Upper lobe of right lung (tissue), 1 donor: ENCODE results near the gene EYS. TPM values are rescaled to one million over a fixed set of nuclear protein-coding genes. Genes with fewer than 3 reads are reported as not detected.

Experiments
- ATAC-seq: fragments of 200-7000 bp; cut with Tn5 transposase; one replicate; pipeline ENCODE4 v1.9.1; 2020; ENCODE audit warnings: mild to moderate bottlenecking, moderate library complexity
- DNase-seq: peaks from one replicate; pipeline ENCODE4 v3.0.0-alpha.2; 2020
- H3K27ac ChIP-seq: fragments of 200-600 bp; one replicate; pipeline ENCODE4 v1.8.0; 2022
- H3K27me3 ChIP-seq: fragments of 200-600 bp; one replicate; pipeline ENCODE4 v1.8.0; 2022; ENCODE audit warnings: mild to moderate bottlenecking
- H3K36me3 ChIP-seq: fragments of 200-600 bp; one replicate; pipeline ENCODE4 v1.8.0; 2022
- H3K4me1 ChIP-seq: fragments of 200-600 bp; one replicate; pipeline ENCODE4 v1.8.0; 2022
- H3K4me3 ChIP-seq: fragments of 200-600 bp; one replicate; pipeline ENCODE4 v1.8.0; 2022; ENCODE audit warnings: mild to moderate bottlenecking
- H3K9me3 ChIP-seq: fragments of 200-600 bp; one replicate; pipeline ENCODE4 v1.8.0; 2022
- CTCF ChIP-seq: fragments of 200-600 bp; IDR thresholded peaks from one replicate; pipeline ENCODE4 v1.8.0; 2022; ENCODE audit warnings: antibody characterized with exemption
- intact Hi-C: fragments of 100-400 bp; cut with DNase I; formaldehyde crosslinking; loops from one replicate; pipeline ENCODE4 v1.11.0; 2022
- total RNA-seq: library from RNA; stranded (reverse); fragmentation: NEBNext Ultra II Directional; extraction: Animal tissue kit (Norgen Biotek cat#: 25700); gene quantifications from one replicate; pipeline ENCODE4 v1.2.1, GENCODE V29; 2021
- donor health status: DM: no; HTN: yes; CAD: no; lungs with severe emphysema.

Gene EYS
- total RNA-seq, 1 donor from 2014 or later = not detected

GRCh38 chr6:63816401-63816981 lies 1890.5 kb downstream of the EYS start:
- Histone ChIP-seq H3K9me3 (no peaks in the 10 kb centered on the region), H3K27ac (no peak overlapping the region), H3K4me1 (no peaks in the 10 kb centered on the region), H3K36me3 (no peaks in the 10 kb centered on the region), H3K27me3 (no peaks in the 10 kb centered on the region), H3K4me3 (no peak overlapping the region)
- ATAC-seq = no peak
- intact Hi-C loops = no loop called here
- no peak for DNase-seq
- no peak for TF ChIP-seq CTCF

- ATAC-seq = no peak
- no peak for DNase-seq
- no peak overlapping the region for H3K4me3 ChIP-seq
- no peak overlapping the region for H3K27ac ChIP-seq
- no peaks in the 10 kb centered on the region for H3K9me3 ChIP-seq
- intact Hi-C loops = no loop called here
- no peak for TF ChIP-seq CTCF
- no peaks in the 10 kb centered on the region for H3K27me3 ChIP-seq
- H3K4me1 ChIP-seq = no peaks in the 10 kb centered on the region
- H3K36me3 ChIP-seq = no peaks in the 10 kb centered on the region
Observed at GRCh38 chr6:63814459-63814858, 1892.6 kb downstream of the EYS start.

DNA sequence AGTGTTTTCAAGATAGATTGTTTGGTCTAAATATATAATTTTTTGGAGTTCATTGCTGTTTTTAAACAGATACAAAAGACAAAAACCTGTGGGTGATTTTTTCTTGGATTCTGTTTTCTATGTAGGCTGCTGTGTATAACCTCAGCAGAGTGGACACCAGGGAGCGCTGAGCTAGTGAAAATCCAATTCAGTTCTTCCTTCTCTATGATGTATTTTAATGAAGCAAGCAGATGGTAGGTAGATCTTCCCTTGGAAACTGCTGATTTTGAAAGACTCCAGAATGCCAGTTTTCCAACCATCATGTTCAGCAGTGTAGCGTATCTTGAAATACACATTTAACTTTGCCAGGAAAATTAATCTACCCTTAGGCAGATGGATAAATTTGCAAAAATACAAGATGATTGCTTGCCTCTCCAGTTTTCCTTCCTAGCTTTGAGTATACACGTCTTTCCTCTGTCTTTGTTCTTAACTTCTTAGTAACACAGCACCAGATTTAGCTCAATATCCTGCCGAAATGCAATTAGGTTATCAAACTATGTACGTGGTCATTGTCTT lies 1893.4 kb downstream of the EYS start:
- Histone ChIP-seq H3K4me3 (no peak overlapping the region), H3K36me3 (no peaks in the 10 kb centered on the region), H3K9me3 (no peaks in the 10 kb centered on the region), H3K27ac (no peak overlapping the region), H3K4me1 (no peaks in the 10 kb centered on the region), H3K27me3 (no peaks in the 10 kb centered on the region)
- DNase-seq (no peak), ATAC-seq (no peak)
- TF ChIP-seq CTCF = no peak
- intact Hi-C loops = no loop called here

GRCh38 chr6:63808576-63808975 lies 1898.5 kb downstream of the EYS start:
- intact Hi-C loops = no loop called here
- Histone ChIP-seq H3K27me3 (no peaks in the 10 kb centered on the region), H3K4me1 (peaks cover 15% of the 10 kb centered on the region), H3K4me3 (no peak overlapping the region), H3K27ac (no peak overlapping the region), H3K36me3 (no peaks in the 10 kb centered on the region), H3K9me3 (no peaks in the 10 kb centered on the region)
- no peak for TF ChIP-seq CTCF
- ATAC-seq = no peak
- no peak for DNase-seq

DNA sequence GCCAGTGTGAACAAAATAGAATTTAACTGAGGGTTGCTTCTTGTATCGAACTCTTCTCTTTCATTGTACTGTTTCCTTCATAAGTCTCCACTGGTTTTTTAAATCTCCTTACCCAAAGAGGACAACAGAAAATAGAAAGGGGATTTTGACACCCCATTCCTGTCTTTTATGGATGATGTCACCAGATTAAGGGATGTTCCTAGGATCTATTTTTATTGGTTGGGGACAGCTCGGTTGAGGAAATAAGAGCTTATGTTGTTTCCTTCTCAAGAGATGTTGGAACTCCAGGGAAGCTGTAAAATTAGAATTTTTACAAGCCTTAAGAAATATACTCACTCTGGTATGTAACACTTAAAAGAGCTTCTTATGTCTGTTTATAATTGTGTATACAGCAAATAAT lies 1900.0 kb downstream of the EYS start:
- DNase-seq = no peak
- TF ChIP-seq CTCF = no peak
- ATAC-seq = no peak
- Histone ChIP-seq H3K27ac (peak overlapping the region; percentile 74), H3K27me3 (no peaks in the 10 kb centered on the region), H3K36me3 (no peaks in the 10 kb centered on the region), H3K4me3 (no peak overlapping the region), H3K9me3 (no peaks in the 10 kb centered on the region), H3K4me1 (peaks cover 15% of the 10 kb centered on the region)
- intact Hi-C loops = no loop called here

DNA sequence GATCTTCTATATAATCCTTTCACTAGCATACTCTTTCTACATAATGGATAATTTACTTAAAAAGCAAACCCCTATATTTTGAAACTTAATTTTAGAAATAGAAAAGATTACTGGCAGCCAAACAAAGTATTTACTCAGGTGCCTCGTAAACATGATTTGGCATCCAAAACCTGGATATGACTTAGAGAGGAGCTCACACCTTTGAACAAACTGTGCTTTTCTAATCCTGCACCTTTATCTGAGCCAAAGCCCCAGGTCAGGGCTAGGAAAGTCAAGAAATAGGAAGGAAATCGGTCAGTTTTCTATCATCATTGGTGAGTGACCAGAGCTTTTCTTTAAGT lies 1900.5 kb downstream of the EYS start:
- ATAC-seq (peak; percentile 31), DNase-seq (no peak)
- Histone ChIP-seq H3K36me3 (no peaks in the 10 kb centered on the region), H3K27ac (peak overlapping the region; percentile 74), H3K4me3 (no peak overlapping the region), H3K27me3 (no peaks in the 10 kb centered on the region), H3K4me1 (peaks cover 15% of the 10 kb centered on the region), H3K9me3 (no peaks in the 10 kb centered on the region)
- intact Hi-C loops = no loop called here
- TF ChIP-seq CTCF = no peak
